Cerebellar cortex (tissue), 1 donor: ENCODE measurements around the gene PPP2R2C.

Experiments
- DNase-seq: peaks from one replicate; pipeline ENCODE4 v3.0.0-alpha.2; 2015; ENCODE audit warnings: low spot score

PPP2R2C gene

GRCh38 chr4:6307230-6307629 lies 165.2 kb downstream of the PPP2R2C start:
- no peak for DNase-seq

GRCh38 chr4:6306299-6306698 lies 166.1 kb downstream of the PPP2R2C start:
- no peak for DNase-seq

- DNase-seq, result no peak
These were observed 168.5 kb downstream of the PPP2R2C start for GRCh38 chr4:6303943-6304342.

- DNase-seq, result no peak
These were observed 169.5 kb downstream of the PPP2R2C start for GRCh38 chr4:6302869-6303268.

- DNase-seq, result no peak
These were observed 170.5 kb downstream of the PPP2R2C start for GRCh38 chr4:6301732-6302442.

GRCh38 chr4:6301051-6301731 lies 171.2 kb downstream of the PPP2R2C start:
- DNase-seq, result no peak

GRCh38 chr4:6300359-6300758 lies 172.1 kb downstream of the PPP2R2C start:
- DNase-seq, result no peak

GRCh38 chr4:6299875-6300274 lies 172.5 kb downstream of the PPP2R2C start:
- no peak for DNase-seq

- no peak for DNase-seq
These were observed 173.6 kb downstream of the PPP2R2C start for GRCh38 chr4:6298852-6299251.

- no peak for DNase-seq
These were observed 174.4 kb downstream of the PPP2R2C start for GRCh38 chr4:6298035-6298434.

GRCh38 chr4:6297266-6297815 lies 175.1 kb downstream of the PPP2R2C start:
- no peak for DNase-seq

- DNase-seq, result no peak
These were observed 176.4 kb downstream of the PPP2R2C start for GRCh38 chr4:6296026-6296425.

GRCh38 chr4:6295495-6295894 lies 176.9 kb downstream of the PPP2R2C start:
- DNase-seq, result no peak

- no peak for DNase-seq
These were observed 177.6 kb downstream of the PPP2R2C start for GRCh38 chr4:6294705-6295421.

GRCh38 chr4:6293661-6294060 lies 178.8 kb downstream of the PPP2R2C start:
- no peak for DNase-seq

- no peak for DNase-seq
These were observed 179.3 kb downstream of the PPP2R2C start for GRCh38 chr4:6293097-6293445.

- no peak for DNase-seq
These were observed 179.9 kb downstream of the PPP2R2C start for GRCh38 chr4:6292376-6293096.

GRCh38 chr4:6291784-6292297 lies 180.6 kb downstream of the PPP2R2C start:
- no peak for DNase-seq

GRCh38 chr4:6290769-6291547 lies 181.5 kb downstream of the PPP2R2C start:
- no peak for DNase-seq

GRCh38 chr4:6290256-6290655 lies 182.2 kb downstream of the PPP2R2C start:
- DNase-seq, result no peak

- DNase-seq, result no peak
These were observed 183.5 kb downstream of the PPP2R2C start for GRCh38 chr4:6288871-6289270.
